Inferior parietal cortex (tissue), 1 donor: ENCODE measurements around the gene ZRSR2.
A peak's percentile ranks its signal among the peaks of the same experiment; 100 is the strongest.
"Not testable (repeated sequence)": the region's sequence is repeated elsewhere in the genome, so short reads cannot be mapped to it uniquely, and the experiment has no call there.

ENCODE experiments used
- DNase-seq: peaks from one replicate; pipeline ENCODE4 v3.0.0-alpha.2; 2016; ENCODE audit errors: extremely low spot score

Gene ZRSR2

GRCh38 chrX:15789979-15790768, at the start of gene ZRSR2:
ZRSR2 (plus strand) TSS chrX:15790484; CDS start chrX:15790496, 12 bp downstream.
- peak; percentile 75 for DNase-seq

- no peak for DNase-seq
These were observed 46.0 kb upstream of the ZRSR2 start for GRCh38 chrX:15744181-15744867.

GRCh38 chrX:15745179-15745578, 45.1 kb upstream of the ZRSR2 start:
- DNase-seq, result no peak

GRCh38 chrX:15746651-15747050, 43.6 kb upstream of the ZRSR2 start:
- not testable (repeated sequence) for DNase-seq

GRCh38 chrX:15747626-15748173, 42.6 kb upstream of the ZRSR2 start:
- no peak for DNase-seq

- DNase-seq, result no peak
These were observed 41.4 kb upstream of the ZRSR2 start for GRCh38 chrX:15748841-15749240.

GRCh38 chrX:15749642-15750610, 40.4 kb upstream of the ZRSR2 start:
- DNase-seq, result no peak

GRCh38 chrX:15750611-15751154, 39.6 kb upstream of the ZRSR2 start:
- DNase-seq, result no peak

GRCh38 chrX:15751155-15751819, 39.0 kb upstream of the ZRSR2 start:
- no peak for DNase-seq

- DNase-seq, result no peak
These were observed 35.2 kb upstream of the ZRSR2 start for GRCh38 chrX:15755091-15755490.

- no peak for DNase-seq
These were observed 32.1 kb upstream of the ZRSR2 start for GRCh38 chrX:15758140-15758539.

- DNase-seq, result not testable (repeated sequence)
These were observed 30.4 kb upstream of the ZRSR2 start for GRCh38 chrX:15759886-15760285.

GRCh38 chrX:15761564-15762191, 28.6 kb upstream of the ZRSR2 start:
- DNase-seq, result peak; percentile 54

- DNase-seq, result no peak
These were observed 20.9 kb upstream of the ZRSR2 start for GRCh38 chrX:15769300-15769954.

- no peak for DNase-seq
These were observed 8.2 kb upstream of the ZRSR2 start for GRCh38 chrX:15781961-15782699.

- DNase-seq, result no peak
These were observed 5.0 kb upstream of the ZRSR2 start for GRCh38 chrX:15785176-15785750.

GRCh38 chrX:15786915-15787314, 3.4 kb upstream of the ZRSR2 start:
- no peak for DNase-seq

GRCh38 chrX:15790769-15791290, 546 bp downstream of the ZRSR2 start:
- DNase-seq, result peak; percentile 1
